RPMI7951 (cell line): Measurements from ENCODE around the gene RASGRP2. TPM values are rescaled to one million over a fixed set of nuclear protein-coding genes. Genes with fewer than 3 reads are reported as not detected.
"Not testable (repeated sequence)": the region's sequence is repeated elsewhere in the genome, so short reads cannot be mapped to it uniquely, and the experiment has no call there.

Experiments used
- DNase-seq: peaks from one replicate; pipeline ENCODE4 v3.0.0-alpha.2; 2012; ENCODE audit warnings: low read depth
- total RNA-seq: library from RNA; depleted of rRNA; stranded (reverse); fragments of >200 nt; shearing (Covaris generic); gene quantifications from 2 replicates; pipeline ENCODE4 v1.2.3, GENCODE V29; 2014

Gene RASGRP2
- total RNA-seq, 1 experiment from 2014 or later, result not detected

DNA sequence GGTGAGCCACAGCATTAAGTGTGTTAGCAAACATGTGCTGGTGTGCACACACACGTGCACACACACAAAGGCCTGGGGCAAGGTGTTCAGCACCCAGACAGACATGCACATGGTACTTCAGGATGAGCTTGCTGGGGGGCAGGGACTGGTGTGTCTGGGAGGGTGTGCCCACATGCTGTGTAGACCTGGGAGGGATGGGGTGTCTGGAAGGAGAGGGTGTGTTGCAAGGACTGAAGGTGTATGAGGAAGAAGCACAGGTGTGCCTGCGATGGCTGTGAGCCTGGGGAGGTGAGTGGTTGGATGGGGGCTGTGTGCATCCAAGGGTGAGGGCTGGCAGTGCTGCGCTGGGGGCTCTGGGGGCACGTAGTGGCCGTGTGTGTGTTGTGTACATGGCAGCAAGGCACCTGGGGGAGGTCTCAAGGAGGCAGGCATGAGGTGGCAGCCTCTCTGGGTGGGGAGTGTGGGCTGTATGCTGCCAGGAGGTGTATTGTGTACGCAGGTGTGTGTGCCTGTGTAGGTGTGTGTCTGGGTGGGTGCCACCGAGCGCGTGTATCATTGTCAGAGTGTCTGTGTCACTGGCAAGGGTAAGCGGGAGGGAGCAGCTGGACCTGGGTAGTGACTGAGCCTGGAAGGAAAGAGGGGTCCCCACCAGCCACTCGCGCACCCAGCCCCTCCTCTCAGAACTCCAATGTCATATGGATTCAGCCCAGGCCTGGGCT is 23.1 kb downstream of the RASGRP2 start:
- DNase-seq, result no peak

DNA sequence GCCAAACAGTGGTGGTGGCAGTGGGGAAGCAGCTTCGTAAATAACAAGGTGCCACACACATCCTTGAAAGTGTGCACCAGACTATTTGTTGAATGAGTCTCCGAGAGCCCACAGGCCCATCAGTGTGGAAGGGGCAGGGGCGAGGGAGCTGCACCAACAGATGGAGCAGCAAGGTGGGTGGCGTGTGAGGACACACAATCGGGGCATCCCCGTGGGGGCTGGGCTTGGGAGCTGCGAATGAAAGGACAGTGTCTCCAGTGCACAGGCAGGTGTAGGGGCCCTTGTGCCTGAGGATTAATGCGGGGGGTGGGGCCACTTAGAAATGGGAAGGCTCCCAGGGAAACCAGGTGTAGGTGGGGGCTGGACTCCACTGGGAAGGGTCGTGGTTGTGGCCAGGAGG is 23.8 kb downstream of the RASGRP2 start:
- DNase-seq, result no peak

GRCh38 chr11:64719406-64719805 is 24.5 kb downstream of the RASGRP2 start:
- no peak for DNase-seq

DNA sequence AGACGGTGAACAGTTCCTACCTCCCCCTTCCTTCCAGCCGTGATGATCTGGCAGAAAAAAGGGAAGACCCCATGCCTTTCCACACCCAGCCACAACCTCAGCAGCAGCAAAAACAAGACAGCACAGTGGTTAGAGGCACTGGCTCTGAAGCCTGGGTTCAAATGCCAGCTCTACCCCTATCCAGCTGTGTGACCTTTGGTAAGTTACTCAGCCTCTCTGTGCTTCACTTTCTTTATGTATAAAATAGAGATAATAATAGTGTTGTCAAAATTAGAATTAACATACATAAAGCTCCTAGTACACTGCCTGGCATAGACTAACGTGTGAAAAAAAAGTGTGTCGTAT is 25.2 kb downstream of the RASGRP2 start:
- no peak for DNase-seq

GRCh38 chr11:64718084-64718779 is 25.7 kb downstream of the RASGRP2 start:
- DNase-seq, result no peak

DNA sequence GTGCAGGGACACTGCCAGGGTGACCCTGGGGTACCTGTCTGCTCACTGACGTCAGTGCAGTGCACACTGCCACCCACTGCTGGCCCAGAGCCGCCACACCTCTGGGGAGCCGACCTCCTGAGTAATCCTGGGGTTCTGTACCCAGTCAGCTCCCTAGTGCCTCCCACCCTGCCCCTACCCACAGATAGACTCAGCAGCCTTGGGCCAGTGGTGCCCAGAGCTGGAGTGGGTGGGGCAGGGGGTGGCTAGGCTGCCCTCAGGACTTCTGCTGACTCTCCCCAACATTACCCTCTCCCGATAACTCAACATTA is 26.7 kb downstream of the RASGRP2 start:
- no peak for DNase-seq

- DNase-seq, result peak; percentile 17
Observed at GRCh38 chr11:64716473-64717267, 27.3 kb downstream of the RASGRP2 start.

DNA sequence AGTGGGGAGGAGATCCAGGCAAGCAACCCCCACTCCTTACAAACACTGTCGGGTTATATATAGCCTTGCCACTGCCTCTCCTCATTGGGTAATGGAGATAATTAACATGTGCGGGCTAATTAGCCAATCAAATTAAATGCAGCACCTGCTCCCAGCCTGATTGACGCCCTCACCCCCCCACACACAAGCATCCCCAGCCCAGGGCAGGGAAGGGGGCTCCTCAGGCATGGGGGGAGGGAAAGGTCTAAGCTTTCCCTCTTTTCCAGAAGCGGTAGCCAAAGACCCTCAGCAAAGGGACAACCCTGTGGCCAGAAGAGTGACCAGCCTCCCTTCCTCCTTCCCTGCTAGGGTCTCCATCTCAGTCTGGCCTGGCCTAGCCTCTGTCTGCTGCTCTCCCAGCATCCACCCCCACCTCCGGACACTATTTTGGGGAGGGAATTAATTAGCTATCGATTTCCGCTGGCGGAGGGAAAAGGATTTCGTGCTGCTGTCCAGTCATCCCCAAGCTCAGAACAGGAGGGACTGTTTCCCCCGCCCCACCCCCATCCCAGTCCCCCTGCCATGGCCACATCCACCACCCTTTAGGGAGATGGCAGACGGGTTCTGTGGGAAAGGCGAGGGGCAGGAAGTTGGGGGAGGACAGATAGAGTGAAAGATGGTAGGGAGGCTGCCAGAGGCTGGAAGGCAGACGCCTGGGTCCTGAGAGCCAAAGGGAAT is 28.0 kb downstream of the RASGRP2 start:
- no peak for DNase-seq

GRCh38 chr11:64715110-64715509 is 28.8 kb downstream of the RASGRP2 start:
- DNase-seq, result no peak

- DNase-seq, result no peak
Observed at GRCh38 chr11:64714666-64715065, 29.3 kb downstream of the RASGRP2 start.

GRCh38 chr11:64713781-64714363 is 30.1 kb downstream of the RASGRP2 start:
- no peak for DNase-seq

DNA sequence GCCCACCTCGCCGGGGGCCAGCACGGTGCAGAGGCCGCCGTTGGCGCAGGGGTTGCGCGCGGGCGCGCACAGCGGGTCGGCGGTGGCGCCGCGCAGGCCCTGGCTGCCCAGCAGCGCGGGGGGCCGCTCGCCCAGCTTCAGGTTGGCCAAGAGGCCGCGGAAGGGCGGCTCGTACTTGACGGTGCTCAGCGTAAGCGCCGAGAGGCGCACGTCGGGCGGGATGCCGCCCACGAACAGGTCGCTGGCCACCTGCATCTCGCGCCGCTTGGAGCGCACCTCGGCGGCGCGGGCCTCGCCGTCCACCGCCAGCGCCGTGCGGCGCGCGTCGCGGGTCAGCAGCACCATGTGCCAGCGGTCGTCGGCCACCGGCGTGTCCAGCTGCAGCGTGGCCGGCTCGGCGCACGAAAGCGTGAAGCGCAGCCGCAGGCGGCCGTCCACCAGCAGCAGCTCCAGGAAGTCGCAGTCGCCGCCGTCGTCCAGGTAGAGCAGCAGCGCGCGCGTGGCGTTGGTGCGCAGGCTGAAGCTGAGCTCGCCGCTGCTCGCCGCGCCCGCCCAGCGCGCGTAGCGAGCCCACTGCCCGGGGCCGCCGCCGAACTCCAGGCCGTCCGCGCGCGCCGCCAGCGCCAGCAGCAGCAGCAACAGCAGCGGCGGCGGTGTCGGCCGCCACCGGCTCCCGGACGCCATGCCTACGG is 30.8 kb downstream of the RASGRP2 start:
- no peak for DNase-seq

DNA sequence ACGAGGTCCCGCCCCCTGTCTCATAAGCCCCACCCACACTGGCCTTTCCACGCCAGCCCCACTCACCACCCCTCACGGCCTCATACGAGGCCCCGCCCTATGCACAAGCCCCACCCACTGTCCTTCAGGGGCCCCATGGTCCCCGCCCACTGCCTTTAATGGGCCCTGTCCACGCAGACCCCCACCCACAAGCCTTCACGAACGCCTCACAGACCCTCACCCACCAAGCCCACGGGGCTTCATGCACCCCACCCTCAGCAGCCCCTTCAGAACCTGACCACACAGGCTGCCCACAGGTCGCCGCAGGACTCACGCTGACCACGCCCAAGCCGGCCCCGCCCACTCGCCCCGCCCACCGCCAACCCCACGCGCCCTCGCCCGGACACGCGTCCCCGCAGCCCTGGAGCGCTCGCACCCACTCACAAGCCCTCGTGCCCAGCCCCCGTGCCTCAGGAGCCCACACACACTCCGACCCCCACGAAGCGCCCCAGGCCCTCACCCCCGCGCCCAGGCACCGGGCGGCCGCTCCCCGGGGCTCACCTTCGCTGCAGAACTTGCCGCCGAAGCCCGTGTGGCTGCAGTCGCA is 31.4 kb downstream of the RASGRP2 start:
- no peak for DNase-seq

- no peak for DNase-seq
Observed at GRCh38 chr11:64711956-64712362, 32.0 kb downstream of the RASGRP2 start.

DNA sequence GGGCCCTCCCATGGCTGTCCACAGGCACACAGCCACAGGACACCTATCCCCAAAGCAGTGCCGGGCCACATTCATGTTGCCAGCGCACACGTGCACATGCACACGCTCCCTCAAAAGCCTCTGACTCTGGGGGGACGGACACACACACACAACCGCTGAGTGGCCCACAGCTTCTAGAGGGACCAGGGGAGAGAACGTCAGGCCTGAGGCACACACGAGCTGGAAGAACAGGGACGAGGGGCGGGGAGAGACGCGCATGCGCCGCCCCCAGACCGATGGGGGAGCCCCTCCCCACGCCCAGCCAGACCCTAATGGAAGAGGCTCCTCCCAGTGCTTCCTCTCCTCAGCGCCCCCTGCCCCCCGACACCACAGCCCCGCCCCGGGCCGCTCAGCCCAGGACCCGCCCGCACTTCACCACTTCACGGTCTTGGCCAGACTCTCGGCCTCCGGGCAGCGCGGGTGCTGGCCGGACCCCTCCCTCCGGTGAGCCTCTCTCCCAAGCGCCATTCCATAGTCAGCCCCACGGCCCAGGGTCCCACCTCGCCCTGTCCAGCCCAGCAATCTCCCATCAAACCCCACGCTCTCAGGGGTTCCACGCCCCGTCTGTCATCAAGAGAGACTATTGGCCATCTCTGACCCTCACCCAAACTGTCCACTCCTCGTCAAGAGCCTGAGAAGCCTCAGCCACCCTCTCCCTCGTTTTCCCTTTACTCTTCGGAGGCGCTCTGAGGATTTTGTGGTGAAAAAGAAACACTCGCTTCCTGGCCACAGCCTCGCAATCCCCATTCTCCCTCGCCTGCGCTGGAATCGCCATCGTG is 32.6 kb downstream of the RASGRP2 start:
- DNase-seq, result no peak

GRCh38 chr11:64710418-64711137 is 33.4 kb downstream of the RASGRP2 start:
- DNase-seq, result peak; percentile 19

GRCh38 chr11:64705501-64705900 is 38.4 kb downstream of the RASGRP2 start:
- DNase-seq, result no peak

- no peak for DNase-seq
Observed at GRCh38 chr11:64703048-64703447, 40.9 kb downstream of the RASGRP2 start.

DNA sequence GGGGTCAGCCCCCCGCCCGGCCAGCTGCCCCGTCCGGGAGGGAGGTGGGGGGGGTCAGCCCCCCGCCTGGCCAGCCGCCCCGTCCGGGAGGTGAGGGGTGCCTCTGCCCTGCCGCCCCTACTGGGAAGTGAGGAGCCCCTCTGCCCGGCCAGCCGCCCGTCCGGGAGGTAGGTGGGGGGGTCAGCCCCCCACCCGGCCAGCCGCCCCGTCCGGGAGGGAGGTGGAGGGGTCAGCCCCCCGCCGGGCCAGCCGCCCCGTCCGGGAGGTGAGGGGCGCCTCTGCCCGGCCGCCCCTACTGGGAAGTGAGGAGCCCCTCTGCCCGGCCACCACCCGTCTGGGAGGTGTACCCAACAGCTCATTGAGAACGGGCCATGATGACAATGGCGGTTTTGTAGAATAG is 42.0 kb downstream of the RASGRP2 start:
- not testable (repeated sequence) for DNase-seq
